ENCODE measurements around the gene HDAC4. TPM values are rescaled to one million over a fixed set of nuclear protein-coding genes. Genes with fewer than 3 reads are reported as not detected.

The HDAC4 gene
- total RNA-seq, 1 donor, result 28.3 TPM

DNA sequence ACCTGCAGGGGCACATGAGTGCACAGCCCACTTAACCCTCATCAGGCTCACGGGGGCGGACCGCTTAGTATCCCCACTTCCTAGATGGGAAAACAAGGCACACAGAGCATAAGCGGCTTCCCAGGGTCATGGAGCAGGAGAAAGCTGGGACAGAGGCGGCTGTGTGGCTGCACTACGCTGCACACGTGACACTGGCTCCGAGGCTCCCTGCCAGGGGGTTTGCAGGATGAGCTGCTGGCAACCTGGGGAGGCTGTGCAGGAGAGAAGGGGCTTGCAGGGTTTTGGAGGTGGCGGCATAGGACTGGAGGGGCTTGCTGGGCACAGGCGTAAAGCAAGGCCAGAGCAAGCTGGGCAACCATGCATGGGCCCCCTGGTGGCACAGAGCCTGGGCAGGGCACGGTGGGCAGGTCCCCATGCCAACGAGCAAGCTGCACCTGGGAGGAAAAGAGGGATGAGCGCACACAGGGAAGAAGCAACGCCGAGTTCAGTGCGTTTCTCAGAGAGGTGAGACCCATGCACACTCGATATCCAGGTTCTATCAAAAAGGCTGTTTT lies 268.6 kb downstream of the HDAC4 start:
- H3K4me3 ChIP-seq (ENCODE audit: low read depth, low read length), result no peak overlapping the region
- no peak for DNase-seq (ENCODE audit: low read depth)
- TF ChIP-seq, protein P1, sequence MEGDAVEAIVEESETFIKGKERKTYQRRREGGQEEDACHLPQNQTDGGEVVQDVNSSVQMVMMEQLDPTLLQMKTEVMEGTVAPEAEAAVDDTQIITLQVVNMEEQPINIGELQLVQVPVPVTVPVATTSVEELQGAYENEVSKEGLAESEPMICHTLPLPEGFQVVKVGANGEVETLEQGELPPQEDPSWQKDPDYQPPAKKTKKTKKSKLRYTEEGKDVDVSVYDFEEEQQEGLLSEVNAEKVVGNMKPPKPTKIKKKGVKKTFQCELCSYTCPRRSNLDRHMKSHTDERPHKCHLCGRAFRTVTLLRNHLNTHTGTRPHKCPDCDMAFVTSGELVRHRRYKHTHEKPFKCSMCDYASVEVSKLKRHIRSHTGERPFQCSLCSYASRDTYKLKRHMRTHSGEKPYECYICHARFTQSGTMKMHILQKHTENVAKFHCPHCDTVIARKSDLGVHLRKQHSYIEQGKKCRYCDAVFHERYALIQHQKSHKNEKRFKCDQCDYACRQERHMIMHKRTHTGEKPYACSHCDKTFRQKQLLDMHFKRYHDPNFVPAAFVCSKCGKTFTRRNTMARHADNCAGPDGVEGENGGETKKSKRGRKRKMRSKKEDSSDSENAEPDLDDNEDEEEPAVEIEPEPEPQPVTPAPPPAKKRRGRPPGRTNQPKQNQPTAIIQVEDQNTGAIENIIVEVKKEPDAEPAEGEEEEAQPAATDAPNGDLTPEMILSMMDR (IDR thresholded peaks at IDR 0.05; ENCODE audit: insufficient read depth, low read length), result no peak

DNA sequence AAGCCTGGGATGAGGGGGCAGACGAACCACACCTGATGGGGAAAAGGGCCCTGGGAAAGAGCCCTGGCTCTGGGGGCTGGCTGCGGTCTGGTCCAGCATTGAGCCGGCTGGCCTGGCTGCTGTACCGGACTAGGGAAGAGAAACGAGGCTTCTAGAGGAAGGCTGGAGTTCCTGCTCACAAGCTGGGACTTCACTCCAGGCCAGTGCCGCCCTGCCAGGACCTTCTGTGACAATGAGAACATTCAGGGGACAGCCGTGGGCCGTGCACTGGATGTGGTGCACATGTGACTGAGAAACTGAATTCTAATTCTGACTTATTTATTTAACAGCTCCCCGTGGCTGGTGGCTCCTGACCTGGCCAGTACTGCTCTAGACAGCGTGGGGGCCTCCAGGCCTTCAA lies 269.3 kb downstream of the HDAC4 start:
- DNase-seq (ENCODE audit: low read depth), result no peak
- H3K4me3 ChIP-seq (ENCODE audit: low read depth, low read length), result no peak overlapping the region

DNA sequence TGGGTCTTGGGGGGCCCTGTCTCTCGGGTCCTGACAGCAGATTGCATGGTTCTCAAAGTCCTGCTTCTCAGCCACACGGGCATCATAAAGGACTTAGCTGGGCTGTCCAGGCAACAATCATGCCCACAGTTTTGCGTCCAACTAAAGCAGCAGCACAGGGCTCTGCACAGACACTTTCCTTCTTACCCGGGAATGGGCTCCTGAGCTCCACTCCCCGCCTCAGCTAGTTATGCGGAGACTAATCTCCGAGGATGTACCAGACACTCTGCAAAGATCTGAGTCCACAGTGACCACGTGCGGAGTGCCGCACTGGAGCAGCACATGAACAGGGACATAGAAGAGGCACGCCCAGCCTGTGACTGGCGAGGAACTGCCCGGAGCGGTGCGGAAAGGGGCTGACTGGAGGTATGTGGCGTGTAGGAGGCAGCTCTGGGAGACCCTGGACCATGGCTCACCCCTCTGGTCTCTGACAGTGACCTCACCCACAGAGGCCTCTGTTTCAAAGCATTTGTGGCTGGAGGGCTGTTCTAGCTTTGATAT lies 270.0 kb downstream of the HDAC4 start:
- TF ChIP-seq, protein P1 (IDR thresholded peaks at IDR 0.05; ENCODE audit: insufficient read depth, low read length), result no peak
- no peak for DNase-seq (ENCODE audit: low read depth)
- no peak overlapping the region for H3K4me3 ChIP-seq (ENCODE audit: low read depth, low read length)

More for the DNA sequence above, 269.3 kb downstream of the HDAC4 start:
- TF ChIP-seq, protein P1 (IDR thresholded peaks at IDR 0.05; ENCODE audit: insufficient read depth, low read length), result no peak

- TF ChIP-seq, protein P1 (IDR thresholded peaks at IDR 0.05; ENCODE audit: insufficient read depth, low read length), result no peak
- no peak for DNase-seq (ENCODE audit: low read depth)
- H3K4me3 ChIP-seq (ENCODE audit: low read depth, low read length), result no peak overlapping the region
Measured at GRCh38 chr2:239130041-239130440, 270.8 kb downstream of the HDAC4 start.

DNA sequence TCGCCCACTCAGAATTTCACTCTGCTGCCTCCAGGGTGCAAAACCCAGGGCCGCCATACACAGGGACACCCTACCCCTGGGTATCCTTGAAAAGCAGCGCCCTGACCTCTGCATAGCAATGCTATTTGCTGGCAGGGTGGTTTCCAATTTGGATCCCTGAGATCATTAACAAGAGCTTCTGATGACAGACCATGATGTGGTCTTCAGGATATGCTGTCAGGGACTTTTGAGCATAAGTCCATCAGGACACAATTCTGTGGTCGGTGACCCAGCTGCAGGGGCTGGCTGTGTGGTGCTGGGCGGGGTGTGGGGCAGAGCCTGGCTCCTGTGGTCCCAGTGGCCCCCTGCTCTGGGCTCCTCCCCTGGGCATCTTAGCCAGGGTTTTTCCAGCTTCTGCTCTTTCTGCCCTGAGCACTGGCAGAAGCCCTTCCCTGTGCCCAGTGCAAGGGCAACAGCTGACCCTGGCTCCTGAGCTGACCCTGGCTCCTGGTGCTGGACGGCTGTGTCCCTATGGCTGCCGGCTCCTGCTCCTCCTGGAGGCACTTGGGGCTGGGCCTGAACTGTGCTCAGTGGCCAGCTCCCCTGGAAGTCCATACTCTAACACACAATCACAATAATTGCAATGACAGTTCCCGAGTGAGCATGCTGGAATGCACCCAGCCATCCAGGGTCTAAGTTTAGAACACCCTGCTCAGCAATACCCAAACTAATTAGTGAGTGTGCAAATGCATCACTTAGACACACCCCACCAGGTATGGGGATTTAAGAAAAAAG lies 271.5 kb downstream of the HDAC4 start:
- TF ChIP-seq, protein P1 (IDR thresholded peaks at IDR 0.05; ENCODE audit: insufficient read depth, low read length), result no peak
- no peak overlapping the region for H3K4me3 ChIP-seq (ENCODE audit: low read depth, low read length)
- no peak for DNase-seq (ENCODE audit: low read depth)

- TF ChIP-seq, protein P1 (IDR thresholded peaks at IDR 0.05; ENCODE audit: insufficient read depth, low read length), result no peak
- H3K4me3 ChIP-seq (ENCODE audit: low read depth, low read length), result no peak overlapping the region
- no peak for DNase-seq (ENCODE audit: low read depth)
Measured at GRCh38 chr2:239128706-239129105, 272.1 kb downstream of the HDAC4 start.

Data from fibroblast of the aortic adventitia (primary cell).